Activated CD4-positive, CD25-positive, alpha-beta regulatory T cell (primary cell): ENCODE measurements around the gene MAB21L4.

ENCODE experiments used
- DNase-seq, 4 experiments: peaks; one replicate each; lab custom pipeline; 2025; lab: John Stamatoyannopoulos, UW

The MAB21L4 gene

DNA sequence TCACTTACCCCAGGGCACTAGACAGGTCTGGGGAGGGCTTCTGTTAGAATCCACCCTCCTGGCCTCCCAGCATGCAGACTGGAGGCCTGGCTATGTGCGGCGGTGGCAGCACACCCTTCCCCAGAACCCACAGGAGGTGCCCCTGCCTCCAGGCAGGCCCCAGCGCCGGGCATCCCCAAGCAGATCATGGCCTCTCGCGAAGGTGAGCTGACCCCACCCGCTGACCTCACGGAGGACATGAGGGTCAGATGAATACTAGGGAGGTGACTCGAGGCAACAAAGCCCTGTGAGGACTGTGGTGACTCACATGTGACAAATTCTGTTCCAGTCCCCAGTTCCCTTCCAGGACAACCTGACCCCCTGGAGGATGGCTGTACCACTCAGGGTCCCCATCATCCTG lies 1.9 kb downstream of the MAB21L4 start:
- DNase-seq, result no peak

- DNase-seq, result peak in 1 of 4 experiments; percentile 28
Measured at GRCh38 chr2:240893363-240893844, 2.6 kb downstream of the MAB21L4 start.

DNA sequence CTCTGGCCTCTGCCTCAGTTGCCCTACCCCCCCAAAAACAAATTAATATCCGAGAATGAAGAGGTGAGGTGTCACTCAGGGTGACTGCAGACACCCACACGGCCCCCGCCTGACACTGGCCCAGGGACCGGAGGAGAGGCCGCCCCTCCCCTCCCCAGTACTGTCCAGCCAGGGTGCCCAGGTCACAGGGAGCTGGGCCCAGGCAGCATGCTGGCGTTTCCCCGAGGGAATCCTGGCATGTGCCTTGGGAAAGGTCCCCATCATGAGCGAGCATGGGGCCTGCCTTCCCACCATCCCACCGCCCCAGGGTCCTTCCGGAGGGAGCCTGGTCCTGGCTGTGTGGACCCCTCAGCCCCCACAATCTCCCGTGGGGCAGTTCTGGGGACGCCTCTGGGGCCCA lies 3.0 kb downstream of the MAB21L4 start:
- DNase-seq, result no peak

GRCh38 chr2:240892356-240892755 lies 3.6 kb downstream of the MAB21L4 start:
- no peak for DNase-seq

GRCh38 chr2:240891492-240892340 lies 4.2 kb downstream of the MAB21L4 start:
- no peak for DNase-seq

DNA sequence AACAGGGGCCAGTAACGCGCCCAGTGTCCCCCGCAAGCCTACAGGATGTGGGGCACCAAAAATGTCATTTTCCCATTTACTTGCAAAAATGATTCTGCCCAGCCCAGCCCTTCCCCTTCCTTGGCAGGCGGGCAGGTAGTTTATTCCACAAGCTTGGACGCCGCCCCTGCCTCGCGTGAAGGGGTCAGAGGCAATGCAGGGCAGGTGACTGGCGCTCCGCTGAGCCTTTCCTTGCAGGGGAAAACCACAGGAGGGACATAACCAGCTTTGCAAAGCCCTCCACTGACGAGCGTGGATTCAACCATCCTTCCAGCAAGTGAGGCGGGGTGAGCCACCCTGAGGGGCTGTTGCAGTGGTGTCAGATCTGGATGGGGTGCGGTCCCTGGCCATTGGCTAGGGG lies 5.3 kb downstream of the MAB21L4 start:
- no peak for DNase-seq

DNA sequence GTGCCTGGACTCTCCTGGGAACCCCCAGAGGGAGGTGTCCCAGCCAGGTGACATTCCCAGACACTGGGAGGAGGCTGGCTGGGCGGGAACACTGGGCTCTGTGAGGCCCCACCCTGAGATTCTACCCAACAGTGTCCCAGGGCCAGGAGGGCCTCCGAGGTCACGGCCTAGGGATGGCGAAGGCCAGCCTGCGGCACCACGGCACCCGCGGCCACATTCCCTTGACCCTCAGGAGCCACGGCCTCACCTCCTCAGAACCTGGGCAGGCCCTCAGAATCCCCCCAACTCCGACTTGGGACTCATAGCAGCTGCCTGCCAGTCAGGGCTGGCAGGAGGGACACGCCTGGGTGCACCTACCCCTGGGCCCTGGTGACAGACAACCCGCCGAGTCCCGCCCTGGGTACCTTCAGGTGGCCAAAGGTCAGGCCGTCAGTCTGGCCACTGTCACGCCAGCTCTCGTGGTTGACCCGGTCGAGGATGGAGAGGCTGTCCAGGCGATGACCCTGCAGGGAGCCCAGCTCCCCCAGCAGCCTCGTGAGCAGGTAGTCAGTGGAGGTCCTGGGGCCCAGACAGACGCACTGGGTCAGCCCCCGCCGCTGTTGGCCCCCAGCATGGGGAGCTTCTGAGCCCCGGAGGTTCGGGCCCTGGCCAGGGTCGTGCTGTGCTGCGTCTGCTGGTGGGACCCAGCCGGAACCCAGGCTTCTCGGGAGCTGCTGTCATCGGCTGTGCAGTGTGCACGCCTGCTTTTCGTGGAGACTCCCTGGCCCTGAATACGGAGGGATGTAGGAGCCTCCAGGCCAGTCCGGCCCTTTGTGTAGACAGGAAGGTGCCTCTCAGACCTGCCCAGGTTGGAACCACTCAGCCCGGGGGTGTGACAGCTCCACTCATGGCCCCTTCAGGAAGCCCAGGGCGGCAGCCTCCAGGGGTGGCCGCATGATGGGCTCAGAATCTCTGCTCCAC lies 6.1 kb downstream of the MAB21L4 start:
- DNase-seq, result no peak

- no peak for DNase-seq
Measured at GRCh38 chr2:240888890-240889573, 6.9 kb downstream of the MAB21L4 start.

DNA sequence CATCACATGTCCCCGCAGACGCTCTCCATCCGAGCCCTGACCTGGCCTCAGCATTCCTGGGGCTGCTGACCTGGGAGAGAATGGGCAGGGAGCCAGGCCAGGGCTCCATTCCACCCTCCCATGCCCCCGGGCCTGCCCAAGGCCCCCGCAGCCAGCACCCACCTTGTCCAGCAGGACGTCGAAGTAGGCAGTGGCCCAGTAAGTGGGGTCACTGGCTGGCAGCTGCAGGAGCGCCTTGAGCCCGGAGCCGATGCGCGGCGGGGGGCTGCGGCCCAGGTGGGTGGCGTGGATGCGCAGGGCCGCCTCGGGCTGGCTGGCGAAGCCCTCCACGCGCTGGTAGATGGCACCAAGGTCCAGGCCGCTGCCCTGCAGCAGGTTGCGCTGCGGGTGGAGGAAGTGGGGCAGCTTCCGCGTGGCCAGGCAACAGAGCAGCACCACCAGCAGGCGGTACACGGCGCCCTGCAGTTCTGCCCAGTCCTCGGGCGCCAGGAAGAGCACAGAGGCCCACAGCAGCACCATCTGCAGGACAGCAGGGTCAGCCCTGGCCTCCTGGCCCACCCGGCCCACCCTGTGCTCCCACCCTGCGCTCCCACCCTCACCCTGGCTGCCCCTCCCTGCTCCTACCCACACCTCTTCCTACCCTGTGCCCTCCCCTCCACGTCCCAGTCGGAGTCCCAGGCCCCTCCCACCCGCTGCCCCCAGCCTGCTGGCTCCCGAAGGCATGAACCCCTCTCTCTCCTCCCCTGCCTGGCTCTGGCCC lies 7.6 kb downstream of the MAB21L4 start:
- DNase-seq, result no peak

- DNase-seq, result no peak
Measured at GRCh38 chr2:240887631-240888030, 8.3 kb downstream of the MAB21L4 start.

GRCh38 chr2:240886678-240887609 lies 9.0 kb downstream of the MAB21L4 start:
- no peak for DNase-seq

DNA sequence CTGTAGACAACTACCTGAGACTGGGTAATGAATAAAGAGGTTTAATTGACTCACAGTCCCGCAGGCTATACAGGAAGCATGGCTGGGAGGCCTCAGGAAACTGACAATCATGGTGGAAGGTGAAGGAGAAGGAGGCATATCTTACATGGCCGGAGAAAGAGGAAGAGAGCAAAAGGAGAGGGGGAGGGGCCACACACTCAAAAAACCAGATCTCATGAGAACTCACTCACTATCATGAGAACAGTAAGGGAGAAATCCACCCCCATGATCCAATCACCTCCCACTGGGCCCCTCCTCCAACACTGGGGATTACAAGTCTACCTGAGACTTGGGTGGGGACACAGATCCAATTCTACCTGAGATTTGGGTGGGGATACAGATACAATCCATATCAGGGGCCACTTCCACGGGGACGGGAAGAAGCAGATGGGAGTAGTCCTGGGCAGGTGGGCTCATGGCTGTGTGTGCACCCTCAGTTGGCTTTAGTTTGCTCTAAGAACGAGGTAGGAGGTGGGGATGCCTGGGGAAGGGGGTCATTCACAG lies 9.9 kb downstream of the MAB21L4 start:
- DNase-seq, result no peak

DNA sequence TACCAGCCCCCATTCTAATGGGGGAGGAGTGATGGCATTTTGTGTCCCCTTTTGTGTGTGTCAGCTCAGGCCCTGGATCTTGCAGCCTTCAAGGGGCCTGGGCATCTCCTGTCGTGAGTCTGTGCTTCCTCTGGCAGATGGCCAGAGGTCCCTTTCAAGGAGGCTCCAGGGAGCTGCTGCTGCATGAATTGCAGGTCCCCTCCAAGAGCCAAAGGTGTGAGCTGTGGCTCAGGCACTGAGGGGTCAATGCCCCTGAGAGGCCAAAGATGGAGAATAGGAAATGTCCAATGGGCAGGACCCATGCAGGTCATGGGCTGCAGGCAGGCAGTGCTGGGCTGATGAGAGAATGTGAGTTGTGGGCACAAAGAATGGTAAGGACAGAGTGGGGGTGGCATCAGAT lies 10.4 kb downstream of the MAB21L4 start:
- no peak for DNase-seq

DNA sequence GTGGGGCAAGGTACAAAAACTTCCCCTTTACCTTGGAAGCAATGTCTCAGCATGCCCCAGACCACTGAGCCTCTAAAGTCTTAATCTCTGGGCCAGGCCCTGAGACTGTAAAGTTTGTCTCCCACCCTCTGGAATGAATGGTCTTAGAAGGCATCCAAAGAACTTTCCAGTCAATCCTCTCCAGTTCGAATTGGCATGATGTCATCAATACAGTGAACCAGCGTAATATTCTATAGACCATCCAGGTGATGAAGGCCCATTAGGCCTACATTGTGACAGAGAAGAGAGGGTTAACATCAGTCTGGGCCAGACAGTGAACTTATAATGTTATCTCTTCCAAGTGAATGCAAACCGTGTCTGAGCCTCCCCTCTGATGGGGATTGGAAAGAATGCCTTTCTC lies 11.2 kb downstream of the MAB21L4 start:
- no peak for DNase-seq

- no peak for DNase-seq
Measured at GRCh38 chr2:240884221-240884620, 11.7 kb downstream of the MAB21L4 start.

DNA sequence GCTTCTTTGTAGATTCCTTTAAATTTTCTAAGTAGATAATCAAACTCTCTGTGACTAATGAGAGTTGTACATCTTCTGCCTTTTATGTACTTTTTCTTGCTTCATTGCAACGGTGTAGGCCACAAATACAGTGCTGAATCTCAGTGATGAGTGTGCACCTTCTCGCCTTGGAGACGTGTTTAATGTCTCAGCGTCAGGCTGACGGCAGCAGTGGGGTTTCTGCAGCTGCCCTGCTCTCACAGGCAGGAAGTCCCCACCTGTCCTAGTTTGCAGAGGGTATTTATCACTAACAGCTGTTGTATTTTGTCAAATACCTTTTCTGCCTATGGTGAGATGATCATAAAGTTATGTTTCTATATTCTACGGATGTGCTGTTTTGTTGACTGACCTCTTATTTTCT lies 14.0 kb downstream of the MAB21L4 start:
- no peak for DNase-seq

DNA sequence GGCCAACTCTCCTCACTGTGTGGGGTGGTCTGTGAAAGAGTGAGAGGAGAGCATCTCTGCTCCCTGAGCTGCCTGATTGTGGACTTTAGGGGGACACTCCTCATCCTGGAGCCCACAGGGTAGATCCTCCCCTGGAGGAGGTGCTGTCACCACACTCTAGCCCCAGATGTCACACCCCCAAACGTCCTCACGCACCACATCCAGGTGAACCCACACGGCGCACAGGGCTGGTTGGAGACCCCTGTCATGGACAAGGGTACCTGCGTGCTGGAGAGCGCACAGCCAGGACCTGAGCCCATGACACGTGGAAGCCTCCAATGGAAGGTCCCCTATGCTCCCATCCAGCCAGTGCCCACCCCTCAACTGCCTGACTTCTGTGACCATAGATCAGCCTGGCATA lies 16.9 kb downstream of the MAB21L4 start:
- no peak for DNase-seq

GRCh38 chr2:240878341-240878936 lies 17.5 kb downstream of the MAB21L4 start:
- DNase-seq, result no peak

DNA sequence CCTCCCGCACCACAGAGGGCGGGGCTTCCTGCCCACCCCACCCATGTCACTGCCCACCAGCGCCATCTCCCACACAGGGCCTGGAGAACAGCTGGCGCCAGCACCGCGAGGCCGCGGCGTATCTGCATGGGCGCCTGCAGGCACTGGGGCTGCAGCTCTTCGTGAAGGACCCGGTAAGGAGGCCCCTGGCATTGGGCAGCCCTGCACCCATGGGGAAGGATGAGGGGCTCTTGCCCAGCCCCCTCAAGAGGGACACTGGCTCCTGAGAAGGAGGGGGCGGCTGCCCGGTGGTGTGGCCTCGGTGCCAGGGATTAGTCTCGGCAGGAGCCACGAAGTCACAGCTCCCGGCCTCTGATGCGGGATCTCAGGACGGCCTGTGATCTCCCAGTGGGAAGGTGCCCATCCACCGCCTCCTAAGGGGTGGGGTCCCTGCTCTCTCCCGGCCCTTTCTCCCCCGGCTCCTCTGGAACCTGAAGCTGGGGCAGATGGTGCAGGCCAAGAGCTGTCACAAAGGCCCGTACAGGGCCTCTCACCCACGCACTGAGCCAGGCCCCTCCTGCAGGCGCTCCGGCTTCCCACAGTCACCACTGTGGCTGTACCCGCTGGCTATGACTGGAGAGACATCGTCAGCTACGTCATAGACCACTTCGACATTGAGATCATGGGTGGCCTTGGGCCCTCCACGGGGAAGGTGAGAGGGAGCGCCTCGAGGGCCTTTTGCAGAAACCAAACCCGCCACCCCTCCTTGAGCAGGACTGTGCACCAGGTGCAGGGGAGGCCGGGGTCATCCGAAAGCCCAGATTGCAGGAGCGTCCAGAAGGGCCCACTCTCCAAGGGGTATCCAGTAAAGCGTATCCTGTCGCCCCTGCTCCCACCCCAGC lies 18.3 kb downstream of the MAB21L4 start:
- DNase-seq, result no peak
